Tibial nerve (tissue), 4 donors: Measurements from ENCODE around the gene DIP2C. TPM values are rescaled to one million over a fixed set of nuclear protein-coding genes. Genes with fewer than 3 reads are reported as not detected.

Experiments
- DNase-seq, 2 donors: peaks; one replicate each; pipeline ENCODE4 v3.0.0-alpha.2; 2019; ENCODE audit warnings: low spot score in 2 of 2
- H3K27ac ChIP-seq, 4 donors: fragments of 200-600 bp; sonication (generic) in 3 of 4; one replicate each; pipeline ENCODE4 v1.5.1; 2017 to 2019; ENCODE audit warnings: mild to moderate bottlenecking in 1 of 4
- H3K27me3 ChIP-seq, 2 donors: fragments of 200-600 bp; sonication (generic) in 1 of 2; one replicate each; pipeline versions ENCODE4 v1.5.1 to v1.6.0; 2017 to 2019
- H3K36me3 ChIP-seq, 3 donors: fragments of 200-600 bp; sonication (generic); one replicate each; pipeline ENCODE4 v1.5.1; 2018 to 2019
- H3K4me1 ChIP-seq, 4 donors: fragments of 200-600 bp; sonication (generic) in 3 of 4; one replicate each; pipeline ENCODE4 v1.5.1; 2017 to 2019
- H3K4me3 ChIP-seq, 4 donors: fragments of 200-600 bp; sonication (generic) in 3 of 4; one replicate each; pipeline ENCODE4 v1.5.1; 2017 to 2019; ENCODE audit warnings: mild to moderate bottlenecking in 1 of 4, moderate library complexity in 1 of 4
- H3K9me3 ChIP-seq, 4 donors: fragments of 200-600 bp; sonication (generic) in 3 of 4; one replicate each; pipeline ENCODE4 v1.5.1; 2017 to 2019
- CTCF ChIP-seq, 5 experiments: fragments of 200-600 bp in 3 of 5; fragments of 450-650 bp in 2 of 5; sonication (generic) in 3 of 5; IDR thresholded peaks; one replicate each; pipeline ENCODE4 v1.5.1; 2016 to 2019; ENCODE audit warnings: antibody characterized with exemption in 5 of 5, mild to moderate bottlenecking in 3 of 5, moderate library complexity in 2 of 5
- EP300 ChIP-seq, 2 donors: sonication (generic); formaldehyde crosslinking; IDR thresholded peaks; one replicate each; pipeline ENCODE4 v1.6.1; 2017; ENCODE audit warnings: antibody characterized with exemption in 2 of 2, mild to moderate bottlenecking in 1 of 2
- POLR2A ChIP-seq, 2 donors: fragments of 450-650 bp; IDR thresholded peaks; one replicate each; pipeline ENCODE4 v1.6.1; 2017; ENCODE audit warnings: antibody characterized with exemption in 2 of 2, mild to moderate bottlenecking in 2 of 2, moderate library complexity in 2 of 2
- WGBS, 2 donors: methylation state at CpG; one replicate each; pipeline ENCODE4 v1.1.5; 2018; 5-methylcytosine and 5-hydroxymethylcytosine counted together
- total RNA-seq, 4 donors: library from RNA; depleted of rRNA; stranded (reverse); fragments of >200 nt; gene quantifications; one replicate each; pipeline ENCODE4 v1.1.0, GENCODE V29; 2016

The DIP2C gene
- total RNA-seq, 4 donors from 2014 or later = 31.4 to 46.5 (median 36.0) TPM

GRCh38 chr10:605632-606325, 83.7 kb downstream of the DIP2C start:
- H3K4me3 ChIP-seq = no peak overlapping the region
- no peak for DNase-seq

GRCh38 chr10:604716-605631, 84.5 kb downstream of the DIP2C start:
- H3K36me3 ChIP-seq = no peaks in the 10 kb centered on the region
- H3K27ac ChIP-seq = peak overlapping the region in 1 of 4 donors; percentile 50
- H3K9me3 ChIP-seq = no peaks in the 10 kb centered on the region
- no peak for DNase-seq
- TF ChIP-seq CTCF (IDR thresholded peaks at IDR 0.05) (no peak), POLR2A (IDR thresholded peaks at IDR 0.05) (no peak), EP300 (IDR thresholded peaks at IDR 0.05) (no peak)
- no peaks in the 10 kb centered on the region for H3K27me3 ChIP-seq
- peaks cover 0 to 65% (median 15%) of the 10 kb centered on the region in 4 donors for H3K4me1 ChIP-seq
- 87 to 88% methylated on average over 21 of the region's 21 CpGs for WGBS, 2 donors
- no peak overlapping the region for H3K4me3 ChIP-seq

More at GRCh38 chr10:605632-606325, 83.7 kb downstream of the DIP2C start:
- Histone ChIP-seq H3K27ac (peak overlapping the region in 1 of 4 donors; percentile 50), H3K27me3 (no peaks in the 10 kb centered on the region), H3K4me1 (peaks cover 0 to 59% (median 13%) of the 10 kb centered on the region in 4 donors), H3K36me3 (no peaks in the 10 kb centered on the region), H3K9me3 (no peaks in the 10 kb centered on the region)
- TF ChIP-seq CTCF (IDR thresholded peaks at IDR 0.05) (no peak), POLR2A (IDR thresholded peaks at IDR 0.05) (no peak), EP300 (IDR thresholded peaks at IDR 0.05) (no peak)
- WGBS, 2 donors = 87 to 88% methylated on average over 25 of the region's 25 CpGs

DNA sequence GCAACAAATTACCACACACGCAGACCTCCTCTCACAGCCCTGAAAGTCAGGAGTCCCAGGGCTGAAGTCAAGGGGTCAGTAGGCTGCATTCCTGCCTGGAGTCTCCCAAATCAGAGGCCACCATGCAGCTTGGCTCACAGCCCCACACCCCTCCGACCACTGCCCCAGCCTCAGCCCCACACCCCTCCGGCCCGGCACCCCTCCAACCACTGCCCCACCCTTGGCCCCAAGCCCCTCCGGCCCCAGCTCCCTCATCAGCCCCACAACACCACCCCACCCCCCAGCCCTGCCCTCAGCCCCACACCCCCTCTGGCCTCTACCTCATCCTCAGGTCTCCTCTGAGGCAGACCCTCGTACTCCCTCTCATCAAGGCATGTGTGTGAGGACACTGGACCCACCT, 85.7 kb downstream of the DIP2C start:
- no peak for DNase-seq
- Histone ChIP-seq H3K27ac (no peak overlapping the region), H3K27me3 (no peaks in the 10 kb centered on the region), H3K4me3 (no peak overlapping the region), H3K36me3 (no peaks in the 10 kb centered on the region), H3K9me3 (no peaks in the 10 kb centered on the region), H3K4me1 (peaks cover 0 to 72% (median 18%) of the 10 kb centered on the region in 4 donors)
- TF ChIP-seq CTCF (IDR thresholded peaks at IDR 0.05) (no peak), EP300 (IDR thresholded peaks at IDR 0.05) (no peak), POLR2A (IDR thresholded peaks at IDR 0.05) (no peak)
- WGBS, 2 donors = 35 to 48% methylated on average over 6 of the region's 6 CpGs

DNA sequence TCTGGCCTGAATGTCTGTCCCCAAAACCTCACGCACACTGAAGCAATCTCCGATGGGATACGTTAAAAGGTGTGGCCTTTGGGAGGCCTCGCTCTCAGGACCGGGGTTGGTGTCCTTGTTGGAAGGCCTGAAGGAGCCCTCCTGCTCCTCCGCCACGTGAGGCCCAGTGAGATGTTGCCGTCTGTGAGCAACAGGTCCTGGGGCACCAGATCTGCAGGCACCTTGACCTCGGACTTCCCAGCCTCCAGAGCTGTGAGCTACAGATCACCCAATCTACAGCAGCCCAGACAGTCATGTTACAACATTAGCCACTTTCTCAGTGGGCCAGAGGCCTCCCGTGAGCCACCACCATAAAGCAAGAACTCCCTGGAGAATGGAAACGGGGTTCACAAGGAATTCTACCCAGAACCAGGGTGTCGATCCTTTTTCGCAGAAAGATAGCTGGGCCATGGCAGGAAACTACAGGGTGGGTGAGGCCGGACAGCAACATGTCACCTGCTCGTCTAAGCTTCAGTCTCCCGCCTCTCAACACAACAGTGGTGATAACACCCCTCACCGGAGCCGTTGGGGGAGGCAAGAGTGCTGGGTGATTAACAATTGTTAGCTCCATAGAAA, 87.0 kb downstream of the DIP2C start:
- no peaks in the 10 kb centered on the region for H3K27me3 ChIP-seq
- no peak for DNase-seq
- H3K4me1 ChIP-seq = peaks cover 0 to 77% (median 22%) of the 10 kb centered on the region in 4 donors
- H3K36me3 ChIP-seq = no peaks in the 10 kb centered on the region
- no peak overlapping the region for H3K4me3 ChIP-seq
- 93% methylated on average over 15 to 18 of the region's 18 CpGs for WGBS, 2 donors
- H3K27ac ChIP-seq = no peak overlapping the region
- H3K9me3 ChIP-seq = no peaks in the 10 kb centered on the region
- no peak for TF ChIP-seq CTCF (IDR thresholded peaks at IDR 0.05)
